Measurements from ENCODE around the gene ARX.

Gene ARX

DNA sequence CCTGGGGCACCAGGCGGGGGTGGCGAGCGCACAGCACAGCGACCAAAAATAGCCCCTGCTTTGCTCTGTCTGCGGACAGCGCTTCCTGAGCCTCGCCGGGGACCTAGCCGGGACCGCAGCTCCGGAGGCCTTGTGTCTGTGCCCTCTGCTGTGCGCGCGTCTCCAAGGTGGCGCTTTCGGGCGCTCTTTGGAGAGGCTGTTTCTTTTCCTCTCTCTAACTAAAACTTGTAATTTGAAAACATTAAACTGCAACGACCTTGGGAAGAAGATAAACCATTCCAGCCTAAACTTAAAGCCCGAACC, 3.4 kb downstream of the ARX start:
- H3K4me3 ChIP-seq (ENCODE audit: low read length), result no peak overlapping the region
- no peak for DNase-seq (ENCODE audit: low read depth)
- TF ChIP-seq, protein P1, sequence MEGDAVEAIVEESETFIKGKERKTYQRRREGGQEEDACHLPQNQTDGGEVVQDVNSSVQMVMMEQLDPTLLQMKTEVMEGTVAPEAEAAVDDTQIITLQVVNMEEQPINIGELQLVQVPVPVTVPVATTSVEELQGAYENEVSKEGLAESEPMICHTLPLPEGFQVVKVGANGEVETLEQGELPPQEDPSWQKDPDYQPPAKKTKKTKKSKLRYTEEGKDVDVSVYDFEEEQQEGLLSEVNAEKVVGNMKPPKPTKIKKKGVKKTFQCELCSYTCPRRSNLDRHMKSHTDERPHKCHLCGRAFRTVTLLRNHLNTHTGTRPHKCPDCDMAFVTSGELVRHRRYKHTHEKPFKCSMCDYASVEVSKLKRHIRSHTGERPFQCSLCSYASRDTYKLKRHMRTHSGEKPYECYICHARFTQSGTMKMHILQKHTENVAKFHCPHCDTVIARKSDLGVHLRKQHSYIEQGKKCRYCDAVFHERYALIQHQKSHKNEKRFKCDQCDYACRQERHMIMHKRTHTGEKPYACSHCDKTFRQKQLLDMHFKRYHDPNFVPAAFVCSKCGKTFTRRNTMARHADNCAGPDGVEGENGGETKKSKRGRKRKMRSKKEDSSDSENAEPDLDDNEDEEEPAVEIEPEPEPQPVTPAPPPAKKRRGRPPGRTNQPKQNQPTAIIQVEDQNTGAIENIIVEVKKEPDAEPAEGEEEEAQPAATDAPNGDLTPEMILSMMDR (conservative IDR thresholded peaks at IDR 0.05; ENCODE audit: low read length), result no peak

DNA sequence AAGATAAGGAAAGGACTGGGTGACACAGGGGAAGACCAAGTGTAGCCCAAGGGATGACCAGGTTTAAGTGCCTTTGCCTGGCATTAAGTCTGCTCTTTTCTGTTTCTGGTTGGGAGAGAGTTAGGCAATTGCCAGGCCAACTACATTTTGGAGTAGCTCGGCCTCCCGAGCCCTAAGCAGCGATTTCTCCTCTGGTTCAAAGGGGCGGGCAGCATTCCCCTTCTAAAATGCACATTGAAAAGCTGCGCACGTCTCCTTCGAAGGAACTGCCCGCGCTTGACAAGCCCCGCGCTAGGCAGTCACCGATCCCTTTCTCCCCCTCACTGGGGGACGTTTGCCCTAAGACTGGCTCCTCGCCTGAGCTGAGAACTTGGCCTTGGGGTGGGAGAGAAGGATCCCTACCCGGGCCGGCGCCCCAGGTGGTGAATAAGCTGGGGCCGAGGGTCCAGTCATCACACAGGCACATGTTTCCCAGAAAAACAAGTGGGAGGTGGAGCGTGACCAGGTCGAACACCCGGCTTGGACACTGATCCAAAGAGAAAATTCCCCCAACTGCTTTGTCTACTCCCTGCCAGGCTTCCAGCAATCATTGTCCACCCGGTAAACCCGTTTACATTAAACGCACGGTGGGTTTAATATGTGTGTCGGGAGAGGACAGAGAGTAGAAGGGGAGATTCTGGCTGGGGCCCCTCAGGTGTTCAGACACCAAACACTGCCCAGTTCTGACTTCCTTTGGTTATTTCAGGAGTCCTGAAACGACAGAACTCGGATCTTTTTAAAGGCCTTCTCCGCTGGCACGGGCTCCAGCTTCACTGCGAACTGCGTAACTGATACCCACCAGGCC, 4.0 kb downstream of the ARX start:
- no peak for DNase-seq (ENCODE audit: low read depth)
- TF ChIP-seq, protein P1 (conservative IDR thresholded peaks at IDR 0.05; ENCODE audit: low read length), result no peak
- H3K4me3 ChIP-seq (ENCODE audit: low read length), result no peak overlapping the region

DNA sequence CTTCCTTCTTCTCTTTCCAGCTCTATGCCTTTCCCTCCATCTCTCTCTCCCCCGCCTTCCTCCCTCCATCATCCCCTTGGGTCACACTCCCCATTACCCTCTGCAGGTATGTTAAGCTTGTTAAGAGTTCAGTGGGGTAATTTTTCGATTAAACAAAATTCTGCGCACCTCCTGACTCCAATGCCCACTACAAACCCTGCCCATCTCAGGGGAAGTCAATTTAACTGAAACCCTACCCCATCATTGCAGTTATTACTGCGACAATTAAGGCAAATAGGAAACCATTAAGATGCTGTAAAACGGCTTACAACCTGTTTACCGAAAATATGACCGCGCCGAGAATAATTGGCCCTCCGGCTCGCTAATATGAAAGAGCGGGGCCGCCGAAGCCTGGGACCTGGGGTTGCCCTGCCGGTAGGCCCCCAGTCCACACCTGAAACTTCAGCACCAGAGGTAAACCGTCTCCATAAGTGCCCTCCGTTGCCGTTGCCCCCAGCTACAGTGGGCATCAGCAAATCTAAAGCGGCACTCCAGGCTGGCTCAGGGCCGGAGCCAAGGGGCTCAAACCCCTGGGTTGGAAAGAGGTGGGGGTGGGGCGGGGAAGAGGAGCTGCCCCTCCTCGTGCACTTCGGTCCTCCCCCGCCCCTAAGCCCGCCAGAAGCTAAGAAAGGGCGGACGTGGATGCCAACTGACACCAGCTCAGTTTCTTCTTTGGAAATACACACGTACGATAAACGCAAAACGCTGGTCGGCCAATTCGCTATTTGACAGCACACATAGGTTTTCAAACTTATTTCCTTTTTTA, 4.8 kb downstream of the ARX start:
- no peak for DNase-seq (ENCODE audit: low read depth)
- no peak overlapping the region for H3K4me3 ChIP-seq (ENCODE audit: low read length)
- TF ChIP-seq, protein P1 (conservative IDR thresholded peaks at IDR 0.05; ENCODE audit: low read length), result no peak

DNA sequence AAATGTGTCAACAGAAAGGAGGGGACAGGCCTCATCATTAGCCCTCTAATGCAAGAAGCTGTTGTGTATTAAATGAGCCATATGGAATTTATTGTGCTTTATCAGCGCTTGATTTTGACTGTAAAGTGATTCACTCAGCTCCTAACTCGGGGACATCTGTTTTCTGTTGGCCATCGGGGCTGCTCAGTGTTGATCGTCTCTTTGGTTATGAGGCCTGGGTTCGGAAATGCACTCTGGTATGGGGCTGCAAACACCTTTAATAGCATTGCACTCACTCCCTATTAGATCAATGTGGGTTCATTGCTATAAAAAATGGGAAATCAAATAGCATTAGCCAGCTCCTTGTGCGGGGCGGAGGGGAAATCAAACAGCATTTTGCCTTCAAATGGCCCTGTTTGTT, 6.4 kb downstream of the ARX start:
- no peak overlapping the region for H3K4me3 ChIP-seq (ENCODE audit: low read length)
- DNase-seq (ENCODE audit: low read depth), result no peak
- TF ChIP-seq, protein P1 (conservative IDR thresholded peaks at IDR 0.05; ENCODE audit: low read length), result no peak

DNA sequence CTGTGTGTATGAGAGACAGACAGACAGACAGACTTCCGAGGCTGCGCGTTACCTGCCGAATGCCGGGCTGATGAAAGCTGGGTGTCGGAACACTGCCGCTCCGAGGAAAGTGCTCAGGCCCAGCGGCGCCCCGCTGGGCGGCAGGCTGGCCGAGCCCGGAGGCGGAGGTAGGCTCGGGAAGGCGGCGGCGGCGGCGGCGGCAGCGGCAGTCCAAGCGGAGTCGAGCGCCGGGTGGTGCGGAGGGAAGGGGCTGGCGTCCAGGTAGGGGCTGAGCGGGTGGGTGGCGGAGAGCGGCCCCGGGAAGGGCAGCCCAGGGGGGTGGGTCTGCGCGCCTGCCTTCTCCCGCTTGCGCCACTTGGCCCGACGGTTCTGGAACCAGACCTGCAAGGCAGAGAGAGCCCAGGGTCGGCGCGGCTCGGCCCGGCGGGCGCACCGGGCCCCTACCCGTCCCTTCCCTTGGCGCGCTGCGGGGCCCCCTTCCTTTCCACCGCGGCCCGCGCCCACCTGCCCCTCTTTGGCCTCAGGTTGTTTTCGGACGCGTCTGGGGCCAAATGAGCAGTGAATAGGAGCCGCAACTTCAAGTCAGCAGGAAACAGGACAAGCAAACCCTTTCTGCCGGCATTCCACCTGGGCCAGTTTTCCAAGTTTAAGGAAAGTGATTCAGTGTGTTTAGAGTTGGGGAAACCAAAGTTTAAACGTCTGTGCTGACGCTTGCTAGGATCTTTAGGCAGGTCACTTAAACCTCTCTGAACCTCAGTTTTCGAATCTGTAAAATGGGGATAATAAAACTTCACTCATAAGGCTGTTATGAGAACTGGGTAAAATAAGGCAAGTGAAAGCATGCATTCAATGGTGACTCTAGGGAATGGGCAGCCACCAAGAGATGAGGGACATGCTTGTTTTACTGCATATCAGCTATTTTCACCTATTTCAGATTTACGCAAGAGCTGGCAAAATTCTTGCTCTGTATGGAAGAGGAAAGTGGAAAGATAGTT, 8.4 kb downstream of the ARX start:
- TF ChIP-seq, protein P1 (conservative IDR thresholded peaks at IDR 0.05; ENCODE audit: low read length), result no peak
- H3K4me3 ChIP-seq (ENCODE audit: low read length), result no peak overlapping the region
- DNase-seq (ENCODE audit: low read depth), result no peak

DNA sequence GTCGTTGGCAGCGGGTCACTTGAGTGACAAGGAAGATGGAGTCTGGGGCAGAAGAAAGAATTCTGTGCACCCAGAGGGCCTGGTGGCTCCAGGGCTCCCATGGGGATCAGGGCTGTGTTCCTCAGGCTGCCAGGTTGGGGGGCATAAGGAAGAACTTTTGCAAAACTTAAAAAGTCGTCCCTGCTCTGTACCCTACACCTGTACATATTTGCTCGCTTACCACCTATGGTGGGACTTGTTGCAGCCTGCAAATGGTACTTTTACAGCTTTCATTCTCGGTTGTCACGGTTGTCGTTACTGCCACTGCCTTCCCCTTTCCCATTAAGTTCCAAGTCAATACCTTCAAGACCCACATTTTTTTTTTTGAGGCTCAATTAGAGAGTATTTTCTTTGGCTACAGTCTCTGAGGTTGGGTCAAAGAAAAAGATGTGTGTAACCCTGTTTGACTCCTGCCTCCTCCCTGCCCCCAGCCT, 9.1 kb downstream of the ARX start:
- H3K4me3 ChIP-seq (ENCODE audit: low read length), result no peak overlapping the region
- TF ChIP-seq, protein P1 (conservative IDR thresholded peaks at IDR 0.05; ENCODE audit: low read length), result no peak
- no peak for DNase-seq (ENCODE audit: low read depth)
